WTC11 (cell line): ENCODE data around the gene UGT1A3.

Source experiments
- TF ChIP-seq, protein P1 (sequence below): fragments of 200-600 bp; IDR thresholded peaks from 2 replicates; pipeline ENCODE4 v1.8.0; 2022; ENCODE audit warnings: antibody characterized with exemption
- TF ChIP-seq, protein P2 (sequence below): sonication (generic); formaldehyde crosslinking; IDR thresholded peaks from 2 replicates; pipeline ENCODE4 v1.8.1; 2023; ENCODE audit warnings: mild to moderate bottlenecking, missing genetic modification reagents, borderline replicate concordance

DNA sequence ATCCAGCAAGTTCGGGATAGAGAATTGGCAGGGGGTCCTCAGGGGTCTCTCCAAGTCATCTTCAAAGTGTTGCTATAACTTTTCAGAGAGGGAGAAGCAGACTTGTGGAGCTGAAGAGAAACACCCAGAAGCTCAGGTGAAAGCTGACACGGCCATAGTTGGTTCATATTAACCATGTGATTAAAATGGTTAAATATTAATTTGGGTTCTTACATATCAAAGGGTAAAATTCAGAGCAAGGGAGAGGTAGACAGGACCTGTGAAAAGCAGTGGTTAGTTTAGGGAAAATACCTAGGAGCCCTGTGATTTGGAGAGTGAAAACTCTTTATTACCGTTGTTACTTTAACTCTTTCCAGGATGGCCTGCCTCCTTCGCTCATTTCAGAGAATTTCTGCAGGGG lies 36.2 kb upstream of the UGT1A3 start, which contains the start of gene UGT1A6:
- TF ChIP-seq, protein P1, sequence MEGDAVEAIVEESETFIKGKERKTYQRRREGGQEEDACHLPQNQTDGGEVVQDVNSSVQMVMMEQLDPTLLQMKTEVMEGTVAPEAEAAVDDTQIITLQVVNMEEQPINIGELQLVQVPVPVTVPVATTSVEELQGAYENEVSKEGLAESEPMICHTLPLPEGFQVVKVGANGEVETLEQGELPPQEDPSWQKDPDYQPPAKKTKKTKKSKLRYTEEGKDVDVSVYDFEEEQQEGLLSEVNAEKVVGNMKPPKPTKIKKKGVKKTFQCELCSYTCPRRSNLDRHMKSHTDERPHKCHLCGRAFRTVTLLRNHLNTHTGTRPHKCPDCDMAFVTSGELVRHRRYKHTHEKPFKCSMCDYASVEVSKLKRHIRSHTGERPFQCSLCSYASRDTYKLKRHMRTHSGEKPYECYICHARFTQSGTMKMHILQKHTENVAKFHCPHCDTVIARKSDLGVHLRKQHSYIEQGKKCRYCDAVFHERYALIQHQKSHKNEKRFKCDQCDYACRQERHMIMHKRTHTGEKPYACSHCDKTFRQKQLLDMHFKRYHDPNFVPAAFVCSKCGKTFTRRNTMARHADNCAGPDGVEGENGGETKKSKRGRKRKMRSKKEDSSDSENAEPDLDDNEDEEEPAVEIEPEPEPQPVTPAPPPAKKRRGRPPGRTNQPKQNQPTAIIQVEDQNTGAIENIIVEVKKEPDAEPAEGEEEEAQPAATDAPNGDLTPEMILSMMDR: no peak
- TF ChIP-seq, protein P2, sequence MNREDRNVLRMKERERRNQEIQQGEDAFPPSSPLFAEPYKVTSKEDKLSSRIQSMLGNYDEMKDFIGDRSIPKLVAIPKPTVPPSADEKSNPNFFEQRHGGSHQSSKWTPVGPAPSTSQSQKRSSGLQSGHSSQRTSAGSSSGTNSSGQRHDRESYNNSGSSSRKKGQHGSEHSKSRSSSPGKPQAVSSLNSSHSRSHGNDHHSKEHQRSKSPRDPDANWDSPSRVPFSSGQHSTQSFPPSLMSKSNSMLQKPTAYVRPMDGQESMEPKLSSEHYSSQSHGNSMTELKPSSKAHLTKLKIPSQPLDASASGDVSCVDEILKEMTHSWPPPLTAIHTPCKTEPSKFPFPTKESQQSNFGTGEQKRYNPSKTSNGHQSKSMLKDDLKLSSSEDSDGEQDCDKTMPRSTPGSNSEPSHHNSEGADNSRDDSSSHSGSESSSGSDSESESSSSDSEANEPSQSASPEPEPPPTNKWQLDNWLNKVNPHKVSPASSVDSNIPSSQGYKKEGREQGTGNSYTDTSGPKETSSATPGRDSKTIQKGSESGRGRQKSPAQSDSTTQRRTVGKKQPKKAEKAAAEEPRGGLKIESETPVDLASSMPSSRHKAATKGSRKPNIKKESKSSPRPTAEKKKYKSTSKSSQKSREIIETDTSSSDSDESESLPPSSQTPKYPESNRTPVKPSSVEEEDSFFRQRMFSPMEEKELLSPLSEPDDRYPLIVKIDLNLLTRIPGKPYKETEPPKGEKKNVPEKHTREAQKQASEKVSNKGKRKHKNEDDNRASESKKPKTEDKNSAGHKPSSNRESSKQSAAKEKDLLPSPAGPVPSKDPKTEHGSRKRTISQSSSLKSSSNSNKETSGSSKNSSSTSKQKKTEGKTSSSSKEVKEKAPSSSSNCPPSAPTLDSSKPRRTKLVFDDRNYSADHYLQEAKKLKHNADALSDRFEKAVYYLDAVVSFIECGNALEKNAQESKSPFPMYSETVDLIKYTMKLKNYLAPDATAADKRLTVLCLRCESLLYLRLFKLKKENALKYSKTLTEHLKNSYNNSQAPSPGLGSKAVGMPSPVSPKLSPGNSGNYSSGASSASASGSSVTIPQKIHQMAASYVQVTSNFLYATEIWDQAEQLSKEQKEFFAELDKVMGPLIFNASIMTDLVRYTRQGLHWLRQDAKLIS (CRISPR knock-in tag): no peak
